NCI-H187 (cell line): Measurements from ENCODE around the gene C5orf63.
"Not testable (repeated sequence)": the region's sequence is repeated elsewhere in the genome, so short reads cannot be mapped to it uniquely, and the experiment has no call there.

Experiments
- DNase-seq, 2 experiments: peaks; one replicate each; lab custom pipeline; 2025; lab: John Stamatoyannopoulos, UW

C5orf63 gene

DNA sequence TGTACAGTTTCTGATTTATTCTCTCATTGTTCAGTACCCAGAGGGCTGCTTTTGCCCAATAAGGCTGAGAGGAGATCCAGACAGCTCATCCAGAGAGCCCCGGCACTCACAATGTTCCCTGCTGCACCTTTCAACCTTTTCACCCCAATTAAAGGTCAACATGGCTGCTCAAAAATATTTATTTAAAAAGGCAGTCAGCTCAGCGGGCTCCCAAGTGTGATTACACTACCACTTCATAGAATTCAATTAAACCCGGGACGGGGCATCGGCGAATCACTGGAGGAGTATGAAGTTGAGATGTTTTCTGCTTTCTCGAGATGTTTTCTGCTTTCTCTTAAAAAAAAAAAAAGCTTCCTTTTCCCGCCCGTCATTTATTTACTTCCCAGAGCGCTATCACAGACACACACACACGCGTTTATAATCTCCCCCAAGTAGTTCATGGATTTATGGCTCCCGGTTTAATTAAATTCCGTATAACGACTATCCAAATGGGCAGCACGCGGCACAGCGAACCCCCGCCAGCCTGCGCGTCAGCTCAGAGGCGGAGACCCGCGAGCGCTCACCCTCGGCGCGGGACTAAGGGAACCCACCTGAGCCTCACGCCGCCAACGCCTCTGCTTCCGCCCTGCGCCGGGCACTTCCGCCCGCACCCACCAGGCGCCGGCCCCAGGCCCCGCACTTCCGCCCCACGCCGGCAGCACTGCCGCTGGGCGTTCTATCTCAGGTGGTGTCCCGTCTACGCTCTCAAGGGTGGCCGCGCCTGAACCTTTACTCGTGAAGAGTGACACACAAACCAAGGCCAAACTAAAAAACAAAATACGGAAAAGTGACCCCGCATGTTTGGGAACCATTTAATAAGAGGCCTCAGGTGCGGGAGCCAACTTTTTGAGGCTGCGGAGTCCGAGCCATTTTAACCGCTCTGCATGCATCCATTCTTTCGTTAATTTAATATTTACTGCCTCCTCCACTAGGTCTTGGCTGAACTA lies at the start of gene C5orf63:
Gene C5orf63 (minus strand): TSS at position 642 of the 986 bp plus-strand sequence. CDS start 14,507 bp downstream, outside the sequence.
- peak in 1 of 2 experiments; percentile 21 for DNase-seq

DNA sequence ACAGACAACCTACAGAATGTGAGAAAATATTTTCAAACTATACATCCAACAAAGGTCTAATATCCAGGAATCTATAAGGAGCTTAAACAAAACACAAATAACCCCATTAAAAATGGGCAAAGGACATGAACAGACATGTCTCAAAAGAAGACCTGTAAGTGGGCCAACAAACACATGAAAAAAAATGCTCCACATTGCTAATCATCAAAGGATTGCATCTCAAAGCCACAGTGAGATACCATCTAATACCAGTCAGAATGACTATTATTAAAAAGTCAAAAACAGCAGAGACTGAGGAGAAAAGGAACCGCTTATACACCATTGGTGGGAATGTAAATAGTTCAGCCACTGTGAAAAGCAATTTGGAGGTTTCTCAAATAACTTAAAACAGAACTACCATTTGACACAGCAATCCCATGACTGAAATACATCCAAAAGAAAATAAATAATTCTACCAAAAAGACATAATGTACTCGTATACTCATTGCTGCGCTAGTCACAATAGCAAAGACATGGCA lies 39.1 kb upstream of the C5orf63 start:
- DNase-seq: no peak

DNA sequence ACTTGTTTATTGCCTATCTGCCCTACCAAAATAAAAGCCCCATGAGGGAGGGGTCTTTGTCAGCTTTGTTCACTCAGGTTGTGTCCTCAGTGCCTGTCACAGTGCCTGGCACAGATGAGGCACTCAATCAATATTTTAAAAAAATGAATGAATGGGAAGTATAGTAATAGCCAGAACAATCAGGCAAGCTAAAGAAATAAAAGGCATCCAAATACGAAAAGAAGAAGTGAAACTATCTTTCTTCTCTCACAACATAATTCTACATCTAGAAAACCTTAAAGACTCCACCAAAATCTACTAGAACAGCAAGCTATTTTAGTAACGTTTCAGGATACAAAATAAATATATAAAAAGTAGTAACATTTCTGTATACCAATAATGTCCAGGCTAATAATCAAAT lies 37.8 kb upstream of the C5orf63 start:
- no peak for DNase-seq

DNA sequence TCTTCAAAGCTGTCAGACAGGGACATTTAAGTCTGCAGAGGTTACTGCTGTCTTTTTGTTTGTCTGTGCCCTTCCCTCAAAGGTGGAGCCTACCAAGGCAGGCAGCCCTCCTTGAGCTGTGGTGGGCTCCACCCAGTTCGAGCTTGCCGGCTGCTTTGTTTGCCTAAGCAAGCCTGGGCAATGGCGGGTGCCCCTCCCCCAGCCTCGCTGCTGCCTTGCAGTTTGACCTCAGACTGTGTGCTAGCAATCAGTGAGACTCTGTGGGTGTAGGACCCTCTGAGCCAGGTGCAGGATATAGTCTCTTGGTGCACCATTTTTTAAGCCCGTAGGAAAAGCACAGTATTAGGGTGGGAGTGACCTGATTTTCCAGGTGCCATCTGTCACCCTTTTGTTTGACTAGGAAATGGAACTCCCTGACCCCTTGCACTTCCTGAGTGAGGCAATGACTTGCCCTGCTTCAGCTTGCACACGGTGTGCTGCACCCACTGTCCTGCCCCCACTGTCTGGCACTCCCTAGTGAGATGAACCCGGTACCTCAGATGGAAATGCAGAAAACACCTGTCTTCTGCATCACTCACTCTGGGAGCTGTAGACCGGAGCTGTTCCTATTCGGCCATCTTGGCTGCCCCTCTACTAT lies 35.4 kb upstream of the C5orf63 start:
- DNase-seq: not testable (repeated sequence)

DNA sequence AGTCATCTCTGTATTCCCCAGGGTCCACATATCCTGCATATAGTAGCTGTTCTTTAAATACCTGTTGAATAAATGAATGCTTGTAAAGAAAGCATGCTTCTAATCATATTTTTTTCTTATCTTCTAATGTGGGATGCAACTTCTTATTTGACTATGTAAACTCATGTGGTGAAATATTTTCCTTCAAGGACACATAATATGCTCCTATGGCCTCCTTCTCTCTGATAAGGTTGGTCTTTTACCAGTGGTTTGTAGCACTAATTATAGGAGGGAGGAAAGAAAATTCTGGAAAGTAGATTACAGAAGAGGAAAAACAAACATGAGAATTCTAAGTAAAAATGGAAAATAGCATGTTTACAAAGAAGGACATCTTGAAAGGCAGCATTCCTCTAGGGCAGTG lies 28.6 kb upstream of the C5orf63 start:
- DNase-seq: no peak

DNA sequence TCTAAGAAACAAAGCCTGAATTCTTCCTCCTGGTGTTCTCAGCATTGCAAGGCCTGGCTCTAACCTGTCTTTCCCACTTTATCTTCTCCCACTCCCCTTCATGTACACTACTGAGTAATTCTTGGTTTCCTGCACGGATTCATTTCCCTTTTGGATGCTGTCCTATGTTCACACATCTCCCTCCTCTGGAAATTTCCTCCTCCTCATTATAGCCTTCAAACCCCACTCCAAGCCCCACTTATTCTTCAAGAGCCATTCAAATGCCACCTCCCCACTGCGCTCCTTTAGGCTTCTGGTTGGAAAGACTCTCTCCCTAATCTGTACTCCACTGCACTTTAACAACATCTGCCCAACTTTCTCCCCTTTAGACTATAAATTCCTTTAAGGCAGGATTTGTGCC lies 28.2 kb upstream of the C5orf63 start:
- DNase-seq: peak; percentile 62 to 63

DNA sequence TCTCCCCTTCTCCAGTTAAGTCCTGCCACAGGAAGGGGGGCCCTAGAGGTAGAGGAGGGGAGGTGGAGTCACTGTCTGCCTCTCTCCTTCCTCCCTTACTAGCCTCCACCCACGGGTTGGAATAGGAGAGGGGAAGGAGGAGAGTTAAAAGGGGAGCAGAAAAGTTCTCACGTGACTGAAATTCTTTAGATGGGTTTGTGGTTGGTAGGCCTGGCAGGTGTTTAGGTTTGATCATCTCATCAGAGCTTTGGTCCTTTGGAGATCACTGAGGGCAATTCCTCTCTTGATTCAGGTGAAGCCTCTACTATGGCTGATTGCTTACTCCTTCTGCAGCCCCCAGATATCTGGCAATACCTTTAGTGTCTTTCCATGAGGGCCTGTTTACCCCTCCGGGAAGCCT lies 24.9 kb upstream of the C5orf63 start:
- no peak for DNase-seq

DNA sequence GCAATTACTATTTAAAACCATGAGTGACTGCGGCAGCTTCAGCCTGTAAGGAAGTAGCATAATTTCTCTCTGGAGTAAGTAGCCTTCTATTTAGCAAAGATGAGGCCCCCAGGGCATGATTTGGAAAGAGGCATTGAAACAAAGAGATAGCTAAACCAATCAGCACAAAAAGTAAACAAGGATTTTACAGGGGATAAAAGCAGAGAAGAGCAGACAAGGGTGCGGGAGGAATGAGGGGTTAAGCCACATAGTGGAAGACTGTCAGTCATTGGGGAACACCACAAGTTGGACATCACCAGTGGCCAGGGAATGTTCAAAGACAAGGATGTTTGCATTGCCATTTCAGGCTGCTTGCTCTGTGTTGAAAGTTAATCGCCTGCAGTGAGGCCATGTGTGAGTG lies 24.0 kb upstream of the C5orf63 start:
- no peak for DNase-seq

DNA sequence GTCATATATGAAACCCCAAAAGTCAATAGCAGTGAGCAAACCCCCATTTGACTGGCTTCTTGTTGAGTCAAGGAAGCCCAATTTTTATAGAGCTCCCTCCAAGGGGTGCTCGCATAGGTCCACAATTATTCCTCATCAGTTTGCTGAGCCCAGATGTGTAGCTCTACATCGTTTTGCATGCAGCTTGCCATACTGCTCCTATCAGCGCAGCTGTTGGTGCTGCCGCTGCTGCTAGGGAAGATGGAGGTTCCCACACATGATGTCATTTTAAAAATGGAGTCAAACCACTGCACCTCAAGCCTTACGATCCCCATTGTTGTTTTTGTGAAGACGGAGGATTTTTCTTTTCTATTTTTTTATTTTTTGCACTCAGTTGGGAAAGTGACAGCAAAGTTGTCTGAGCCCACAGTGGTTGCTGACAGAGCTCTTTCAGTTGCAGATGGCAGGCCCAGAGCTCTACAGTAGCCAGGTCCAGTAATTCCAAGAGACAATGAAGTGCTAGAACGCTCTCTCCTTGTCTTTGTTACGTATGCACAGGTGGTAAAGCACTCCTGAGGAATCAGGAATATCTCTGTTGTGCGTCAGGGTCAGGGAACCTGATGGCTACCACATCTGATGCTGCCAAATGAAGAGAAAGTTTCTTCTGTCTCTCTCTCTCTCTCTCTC lies 23.2 kb upstream of the C5orf63 start:
- DNase-seq: no peak

DNA sequence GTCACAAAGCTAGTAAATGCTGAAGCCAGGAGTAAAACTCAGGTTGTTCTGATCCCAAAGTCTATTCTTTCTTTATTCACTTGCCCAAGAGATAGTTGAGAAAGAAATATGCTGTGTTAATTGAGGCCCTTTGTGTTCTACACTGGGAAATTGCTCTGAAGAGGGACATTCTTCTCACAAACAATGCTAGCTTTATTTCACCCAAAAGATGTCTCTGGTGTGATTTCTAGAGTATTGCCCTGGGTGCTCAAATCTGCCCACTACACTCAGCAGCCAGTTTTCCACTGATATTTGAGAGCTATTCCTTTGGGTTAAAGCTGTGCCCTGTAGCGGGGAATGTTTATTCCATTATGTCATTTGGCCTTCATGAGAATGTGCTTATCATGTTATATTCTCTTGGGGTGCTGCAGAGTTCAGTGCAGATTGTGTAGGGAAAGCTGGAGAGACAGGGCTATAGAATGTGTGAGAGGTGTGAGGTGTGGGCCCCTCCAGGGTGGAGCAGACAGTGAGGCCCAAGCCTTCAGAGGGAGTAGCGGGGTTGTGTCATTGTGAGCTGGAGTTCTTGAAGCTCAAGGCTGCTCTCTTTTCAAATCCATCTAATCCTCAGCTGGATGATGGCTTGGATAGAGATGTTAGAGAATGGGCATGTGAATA lies 21.0 kb upstream of the C5orf63 start:
- no peak for DNase-seq

DNA sequence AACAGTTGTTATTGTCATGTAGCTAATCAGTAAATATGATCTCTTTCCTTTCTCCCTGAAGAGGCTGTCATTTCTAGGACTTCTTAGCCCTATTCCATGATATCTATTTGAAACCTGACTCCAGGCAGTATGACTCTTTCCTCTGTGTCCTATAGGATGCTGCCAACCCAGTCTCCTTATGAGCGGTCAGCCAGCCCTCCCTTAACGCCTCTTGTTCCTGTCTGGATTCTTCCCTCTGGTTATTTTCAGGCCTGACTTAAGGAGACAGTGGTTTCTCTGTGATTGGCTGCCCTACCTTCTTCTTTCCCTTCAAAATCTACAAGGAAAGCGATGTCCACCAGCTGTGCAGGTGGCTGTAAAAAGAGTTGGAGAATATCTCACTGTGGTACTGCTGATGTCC lies 19.4 kb upstream of the C5orf63 start:
- no peak for DNase-seq

DNA sequence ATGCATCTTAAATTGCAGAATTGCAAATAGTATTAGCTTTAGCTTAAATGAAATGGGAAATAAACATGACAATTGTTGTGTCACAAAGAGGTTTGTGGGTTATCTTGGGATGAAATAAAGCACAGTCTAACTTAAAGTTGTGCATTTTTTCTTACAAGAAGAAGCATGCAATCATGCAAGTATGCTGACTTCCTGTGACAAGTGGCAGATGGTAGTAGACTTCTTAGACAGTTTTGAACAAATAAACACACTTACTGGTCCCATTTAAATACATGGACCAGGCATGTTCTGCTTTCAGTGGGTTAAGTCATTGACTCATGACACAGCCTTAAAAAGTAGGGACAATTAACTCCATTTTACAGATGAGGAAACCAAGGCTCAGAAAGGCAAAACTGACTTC lies 15.9 kb upstream of the C5orf63 start:
- no peak for DNase-seq

DNA sequence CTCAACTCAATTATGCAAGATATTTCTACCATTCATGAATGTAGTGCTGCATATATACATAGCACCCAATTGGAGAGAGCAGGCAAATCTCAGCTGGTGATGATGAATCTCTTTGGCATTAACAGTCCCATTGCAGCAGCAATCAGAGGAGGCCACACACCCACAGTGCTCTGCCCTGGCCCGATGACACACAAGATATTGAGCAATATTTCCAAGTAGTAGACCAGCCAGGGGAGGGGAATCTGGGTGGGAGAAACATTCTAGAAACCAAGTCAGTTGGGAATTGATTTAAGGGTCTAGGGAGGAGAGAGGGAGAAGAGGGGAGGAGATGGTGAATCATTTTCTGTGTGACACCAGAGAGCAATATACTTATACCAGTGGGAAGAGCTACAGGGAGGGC lies 14.9 kb upstream of the C5orf63 start:
- DNase-seq: no peak

DNA sequence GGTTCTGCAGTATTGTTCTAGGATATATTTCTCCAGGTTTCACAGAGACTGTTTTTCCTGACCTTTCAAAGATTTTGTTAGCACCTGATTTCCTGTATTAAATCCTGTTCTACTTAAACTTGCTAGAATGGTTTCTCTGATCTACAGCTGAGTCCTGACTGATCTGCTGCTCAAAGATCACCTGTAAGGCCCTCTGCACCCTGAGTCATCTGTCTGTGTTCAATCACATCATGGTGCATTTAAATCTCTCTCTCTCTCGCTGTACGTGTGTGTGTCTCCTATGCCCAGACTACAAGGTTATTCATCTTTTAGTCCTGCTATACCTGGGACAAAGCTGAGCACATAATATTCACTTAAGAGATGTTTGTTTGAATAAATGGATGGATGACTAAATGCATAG lies 13.3 kb upstream of the C5orf63 start:
- no peak for DNase-seq

DNA sequence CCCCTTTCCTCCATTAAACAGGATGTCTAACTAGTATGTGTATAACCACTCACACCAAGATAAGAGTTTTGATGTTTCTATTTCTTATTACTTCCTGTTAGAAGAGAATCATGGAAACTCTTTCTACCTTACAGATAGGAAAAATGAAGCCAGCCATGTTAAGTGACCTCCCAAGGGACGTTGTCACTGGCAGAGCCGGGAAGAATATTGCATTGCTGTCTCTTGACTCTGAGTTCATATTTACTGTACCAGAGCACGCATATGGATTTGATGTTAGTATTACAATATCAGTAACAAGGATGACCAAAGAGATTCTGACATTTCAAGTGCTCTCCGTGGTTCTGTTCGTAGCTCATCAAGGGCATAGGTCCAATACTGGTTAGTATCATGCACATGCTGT lies 12.5 kb upstream of the C5orf63 start:
- no peak for DNase-seq

DNA sequence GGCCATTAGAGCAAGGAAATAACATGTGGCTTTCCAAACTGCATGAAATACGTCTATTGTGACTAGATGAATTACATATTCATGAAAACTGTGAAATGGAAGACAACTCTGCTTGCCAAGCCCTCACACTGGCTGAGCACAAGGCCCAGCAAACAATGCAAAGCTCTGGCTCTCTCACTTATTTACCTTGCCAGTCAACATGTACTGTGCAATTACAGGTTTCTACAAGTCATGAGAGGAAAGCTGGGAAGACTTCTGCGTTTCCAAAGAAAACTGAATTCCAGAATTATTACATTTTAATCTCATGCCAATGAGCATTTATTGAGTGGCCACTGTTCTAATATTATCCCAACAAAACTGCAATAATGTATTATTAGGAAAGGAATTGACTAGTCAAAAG lies 12.1 kb upstream of the C5orf63 start:
- DNase-seq: no peak

DNA sequence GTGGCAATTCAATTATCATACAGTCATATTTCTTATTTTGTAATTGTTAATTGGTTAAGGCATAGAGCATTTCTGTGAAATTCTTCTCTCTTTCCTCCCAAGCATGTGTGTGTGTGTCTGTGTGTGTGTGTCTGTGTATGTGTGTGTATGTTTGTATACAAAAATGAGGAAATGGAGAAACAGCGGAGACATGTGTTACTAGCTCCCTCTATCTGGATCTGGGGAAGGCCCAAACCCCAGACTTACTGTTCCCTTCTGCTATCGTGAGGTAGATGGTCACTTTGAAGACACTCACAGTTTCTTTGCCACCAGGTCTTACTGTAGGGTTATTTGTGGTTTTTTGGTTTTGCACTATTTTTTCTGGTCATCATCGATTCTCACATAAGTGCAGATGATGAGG lies 11.4 kb upstream of the C5orf63 start:
- DNase-seq: no peak

DNA sequence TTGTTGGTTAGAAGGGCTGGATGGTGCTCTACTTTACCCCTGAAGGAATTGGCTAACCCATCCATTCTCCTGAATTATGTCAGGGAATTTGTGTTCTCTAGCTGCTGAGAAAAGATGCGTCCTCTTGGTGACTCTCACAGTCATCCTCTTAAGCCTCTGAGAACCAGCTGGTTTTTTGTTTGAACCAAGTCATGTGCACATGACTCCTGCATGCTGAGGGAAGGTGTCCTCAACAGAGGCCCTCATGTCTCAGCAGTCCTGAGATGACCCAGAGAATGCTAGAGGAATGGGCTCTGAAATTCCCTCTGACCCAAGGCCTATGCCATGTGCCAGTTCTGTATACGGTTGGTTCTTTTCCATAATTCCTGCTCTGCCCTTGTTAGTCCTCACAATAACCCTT lies 10.4 kb upstream of the C5orf63 start:
- no peak for DNase-seq

DNA sequence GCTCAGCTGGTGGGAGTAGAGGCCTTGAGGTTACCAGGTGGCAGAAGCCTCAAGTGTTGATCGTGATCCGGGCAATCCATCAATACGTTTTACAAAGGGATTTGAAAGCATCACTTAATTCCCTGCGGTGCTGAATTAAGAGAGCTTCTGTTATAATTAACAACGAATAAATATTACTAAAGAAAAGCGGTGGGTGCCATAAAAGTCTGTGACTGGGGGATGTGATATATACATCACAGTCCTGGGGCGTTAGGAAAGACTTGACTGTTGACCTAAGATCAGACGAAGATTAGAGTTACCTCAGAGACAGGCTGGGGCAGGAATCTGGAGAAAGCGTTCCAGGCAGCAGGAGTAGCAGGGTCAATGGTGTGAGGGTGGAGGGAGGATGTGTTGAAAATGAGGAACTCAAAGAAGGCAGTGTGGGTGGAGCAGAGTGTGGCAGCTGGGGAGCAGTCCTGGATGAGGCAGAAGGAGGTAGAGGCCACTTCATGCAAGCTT lies 6.7 kb upstream of the C5orf63 start:
- DNase-seq: peak in 1 of 2 experiments; percentile 19

DNA sequence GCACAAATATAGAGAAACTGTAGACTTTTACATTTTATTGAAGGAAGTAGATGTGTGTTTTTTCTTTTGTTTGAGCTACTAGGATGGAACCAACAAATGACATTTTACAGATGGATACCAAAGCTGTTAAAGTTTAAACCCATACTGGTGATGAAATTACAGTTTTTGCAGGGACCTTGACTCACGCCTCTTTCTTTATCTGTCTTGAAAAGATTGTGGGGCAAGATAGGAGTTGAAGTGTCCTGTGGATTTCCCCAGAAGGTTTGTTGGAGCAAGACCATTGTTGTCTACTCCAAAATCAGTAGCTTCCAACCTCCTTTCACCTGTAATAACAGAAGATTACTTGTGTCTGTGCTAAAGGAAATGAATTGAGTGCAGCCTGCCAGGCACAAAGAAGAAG lies 4.1 kb upstream of the C5orf63 start:
- no peak for DNase-seq

DNA sequence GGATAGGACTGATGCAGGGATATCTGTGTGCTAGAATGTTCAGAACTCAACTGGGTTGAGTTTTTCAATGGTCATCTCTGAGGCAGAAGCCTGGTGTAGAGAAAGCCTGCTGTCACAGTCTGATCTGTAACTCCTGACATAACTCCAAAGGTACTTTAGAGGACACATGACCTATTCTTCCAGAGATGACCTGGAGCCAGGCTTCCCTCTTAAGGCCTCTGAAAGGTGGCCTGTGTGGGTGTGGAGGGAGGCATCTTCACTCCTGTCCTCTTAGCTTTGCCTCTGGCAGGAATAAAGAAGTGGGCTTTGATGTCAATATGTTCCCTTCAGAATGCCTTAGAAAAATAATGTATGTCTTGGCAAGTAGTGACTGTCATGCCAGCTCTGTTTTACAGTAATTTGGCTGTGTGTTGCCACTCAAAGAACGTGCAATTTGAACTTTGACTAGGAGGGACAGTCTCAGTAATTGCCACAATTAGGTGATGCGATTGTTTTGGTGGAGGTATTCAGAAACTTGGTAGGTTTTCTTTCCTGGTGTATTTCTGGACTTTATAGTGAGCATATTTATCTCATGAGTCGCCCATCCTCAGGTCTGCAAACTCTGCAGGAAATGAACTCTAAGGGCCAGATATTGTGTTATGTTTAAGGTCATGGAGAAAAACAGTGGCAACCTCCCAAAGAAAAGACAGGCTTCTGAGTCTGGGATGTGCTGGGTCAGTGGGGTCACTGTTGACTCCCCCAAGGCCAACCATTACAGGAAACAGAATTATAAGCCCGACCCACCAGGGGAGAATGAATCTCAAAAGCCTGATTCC lies 3.2 kb upstream of the C5orf63 start:
- no peak for DNase-seq
